Measurements from ENCODE around the gene ORM1.
"Not testable (repeated sequence)": the region's sequence is repeated elsewhere in the genome, so short reads cannot be mapped to it uniquely, and the experiment has no call there.

The ORM1 gene

GRCh38 chr9:114322831-114323531 lies at the start of gene ORM1:
Gene ORM1, plus strand, starts transcription at chr9:114323098. Its CDS starts 36 bp downstream, at chr9:114323134.
- not testable (repeated sequence) for DNase-seq

- DNase-seq, result no peak
Observed at GRCh38 chr9:114273461-114273881, 49.4 kb upstream of the ORM1 start.

- DNase-seq, result no peak
Observed at GRCh38 chr9:114274217-114274616, 48.7 kb upstream of the ORM1 start.

- DNase-seq, result no peak
Observed at GRCh38 chr9:114275246-114276004, 47.5 kb upstream of the ORM1 start.

DNA sequence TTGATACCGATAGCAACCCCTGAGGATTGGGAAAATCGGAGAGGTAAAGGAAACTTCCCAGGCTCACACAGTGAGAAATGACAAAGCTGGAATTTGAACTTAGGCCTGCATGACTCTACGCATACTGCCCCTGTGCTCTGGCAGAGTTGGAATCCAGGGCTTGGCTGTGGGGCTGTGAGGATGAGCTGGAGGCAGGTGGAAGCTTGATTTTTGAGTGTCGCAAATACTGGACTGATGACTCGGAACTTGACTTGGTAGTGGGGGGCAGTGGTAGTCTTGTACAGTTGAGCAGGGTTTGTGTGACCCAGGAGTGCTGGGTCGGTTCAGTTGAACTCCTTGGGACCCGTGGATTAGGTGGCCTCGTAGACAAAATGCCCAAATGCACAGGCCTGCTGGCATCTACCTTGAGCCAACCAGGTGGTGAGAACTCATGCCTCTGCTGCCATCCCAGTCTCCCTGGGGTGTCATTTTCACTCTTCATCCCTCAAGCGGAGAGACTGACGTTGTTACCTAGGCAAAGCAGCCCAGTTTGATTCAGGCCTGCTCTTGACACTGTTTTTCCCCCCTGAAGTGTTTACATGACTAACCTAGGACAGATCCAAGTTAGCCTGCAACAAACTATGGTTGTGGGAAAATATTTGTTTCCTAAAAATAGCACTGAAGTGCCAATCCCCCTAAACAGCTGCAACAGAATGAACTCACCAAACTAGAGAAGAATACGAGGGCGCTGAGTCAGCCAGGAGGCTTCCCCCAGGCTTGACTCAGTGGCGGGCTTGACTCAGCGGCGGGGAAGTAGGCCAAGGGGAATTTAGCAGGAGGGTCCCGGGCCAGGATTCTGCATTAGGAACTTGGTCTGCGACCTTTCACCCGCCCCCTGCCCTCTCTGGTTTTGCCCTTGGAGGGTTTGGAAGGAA lies 45.7 kb upstream of the ORM1 start:
- DNase-seq, result no peak

GRCh38 chr9:114278356-114278755 lies 44.5 kb upstream of the ORM1 start:
- no peak for DNase-seq

GRCh38 chr9:114278881-114279570 lies 43.9 kb upstream of the ORM1 start:
- no peak for DNase-seq

DNA sequence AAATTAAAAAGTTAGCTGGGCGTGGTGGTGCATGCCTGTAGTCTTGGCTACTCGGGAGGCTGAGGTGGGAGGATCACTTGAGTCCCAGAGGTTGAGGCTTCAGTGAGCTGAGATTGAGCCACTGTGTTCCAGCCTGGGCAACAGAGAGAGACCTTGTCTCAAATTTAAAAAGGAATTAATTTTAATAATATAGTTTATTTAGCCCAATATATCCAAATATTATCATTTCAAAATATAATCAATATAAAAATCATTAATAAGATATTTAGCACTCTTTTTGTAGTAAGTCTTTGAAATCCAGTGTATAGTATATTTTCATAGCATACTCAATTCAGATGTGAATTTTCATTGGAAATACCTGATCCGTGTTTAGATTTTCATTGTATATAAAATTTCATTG lies 43.2 kb upstream of the ORM1 start:
- DNase-seq, result no peak

- no peak for DNase-seq
Observed at GRCh38 chr9:114280636-114281472, 42.0 kb upstream of the ORM1 start.

DNA sequence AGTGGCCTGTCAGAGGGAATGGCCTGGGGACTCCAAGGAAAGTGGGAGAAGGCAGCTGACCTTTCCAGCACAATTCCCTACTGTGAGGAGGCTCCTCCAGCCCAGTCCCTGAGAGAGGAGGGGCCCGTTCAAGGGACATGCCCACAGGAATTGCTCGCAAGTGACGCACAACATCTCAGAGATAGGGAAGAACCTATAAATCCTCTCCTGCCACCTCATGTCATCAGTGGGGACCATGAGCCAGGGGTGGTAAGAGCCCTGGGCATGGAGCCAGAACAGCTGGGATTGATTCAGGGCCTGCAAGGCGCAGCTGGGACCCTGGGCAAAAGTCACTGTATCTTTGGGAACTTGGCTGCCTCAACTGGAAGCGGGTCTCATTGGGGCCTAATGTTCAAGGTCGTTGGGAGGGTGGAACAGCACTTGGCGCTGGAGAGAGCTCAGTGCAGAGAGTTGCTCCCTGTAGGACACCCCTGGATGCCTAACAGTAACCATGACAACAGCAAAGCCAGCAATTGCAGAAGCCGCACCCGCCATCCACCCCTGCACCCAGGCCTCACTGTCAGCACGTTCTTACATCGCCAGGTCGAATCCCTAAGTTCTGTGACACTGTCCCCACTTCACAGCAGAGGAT lies 41.3 kb upstream of the ORM1 start:
- no peak for DNase-seq

GRCh38 chr9:114282104-114282485 lies 40.8 kb upstream of the ORM1 start:
- no peak for DNase-seq

DNA sequence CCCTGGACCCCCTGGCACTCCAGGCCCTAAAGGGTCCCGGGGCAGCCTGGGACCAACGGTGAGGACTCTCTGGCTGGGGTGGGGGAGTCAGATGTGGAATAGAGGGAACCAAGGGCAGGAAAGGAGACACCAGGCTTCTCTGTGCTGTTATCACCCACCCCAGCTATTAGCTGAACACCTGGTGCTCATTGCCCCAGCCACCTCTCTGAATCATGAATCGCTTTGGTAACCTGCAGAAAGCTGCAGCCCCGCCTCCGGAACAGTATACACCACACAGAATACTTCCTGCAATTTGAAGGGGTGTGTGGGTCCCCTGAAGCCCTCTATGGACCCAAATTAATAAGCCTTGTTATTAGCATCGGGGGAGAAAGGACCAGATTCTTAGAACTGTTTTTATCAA lies 40.4 kb upstream of the ORM1 start:
- DNase-seq, result no peak

DNA sequence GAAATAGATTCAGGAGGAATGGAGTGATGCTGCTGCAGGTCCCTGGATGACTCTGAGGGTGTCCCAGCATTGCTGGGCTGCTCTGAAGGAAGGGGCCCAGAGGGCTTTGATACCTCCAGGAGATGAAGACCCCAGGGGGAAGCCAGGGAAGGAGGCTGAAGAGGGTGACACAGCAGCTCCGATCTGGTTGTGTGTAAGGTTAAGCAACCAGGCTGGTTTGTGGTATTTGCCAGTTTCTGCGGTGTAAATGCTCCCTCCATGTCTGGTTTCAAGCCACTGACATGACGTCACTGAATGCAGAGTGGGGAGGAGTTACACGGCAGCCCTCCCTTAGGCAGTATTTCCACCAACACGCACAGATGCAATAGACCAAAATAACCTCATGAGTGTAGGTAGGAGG lies 40.0 kb upstream of the ORM1 start:
- DNase-seq, result no peak

GRCh38 chr9:114283551-114284111 lies 39.3 kb upstream of the ORM1 start:
- no peak for DNase-seq

DNA sequence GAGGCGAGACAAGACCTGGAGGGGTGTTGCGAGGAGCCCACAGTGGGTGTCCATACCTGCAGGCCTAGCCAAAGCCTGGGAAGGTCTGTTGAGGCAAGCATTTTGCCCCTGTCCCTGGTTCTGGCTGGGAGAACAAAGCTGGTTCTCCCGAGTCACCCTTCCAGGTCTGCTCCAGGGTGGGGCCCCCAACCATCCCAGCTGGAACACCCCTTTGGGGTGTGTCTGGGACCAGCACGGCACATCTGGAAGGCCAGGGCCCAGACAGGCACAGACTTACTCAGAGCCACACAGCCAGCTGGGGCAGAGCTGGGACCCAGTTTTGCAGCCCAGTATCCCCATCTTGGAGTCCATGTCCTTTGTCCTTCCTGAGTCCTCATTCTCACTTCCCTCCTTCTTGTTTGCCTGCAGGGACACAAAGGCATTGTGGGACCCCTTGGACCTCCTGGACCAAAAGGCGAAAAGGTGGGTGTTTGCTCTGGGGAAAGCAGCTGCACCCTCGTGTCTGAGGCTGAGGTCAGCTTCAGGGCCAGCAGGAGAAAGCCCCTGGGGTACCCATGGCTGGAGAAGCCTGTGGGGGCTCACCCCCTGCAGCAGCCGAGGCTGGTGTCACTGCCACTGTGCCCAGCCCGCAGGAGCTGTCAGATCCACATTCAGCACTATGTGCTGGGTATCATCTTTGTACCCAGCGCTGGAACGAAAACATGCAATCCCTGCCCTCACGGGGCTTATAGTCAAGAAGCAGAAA lies 38.4 kb upstream of the ORM1 start:
- no peak for DNase-seq

DNA sequence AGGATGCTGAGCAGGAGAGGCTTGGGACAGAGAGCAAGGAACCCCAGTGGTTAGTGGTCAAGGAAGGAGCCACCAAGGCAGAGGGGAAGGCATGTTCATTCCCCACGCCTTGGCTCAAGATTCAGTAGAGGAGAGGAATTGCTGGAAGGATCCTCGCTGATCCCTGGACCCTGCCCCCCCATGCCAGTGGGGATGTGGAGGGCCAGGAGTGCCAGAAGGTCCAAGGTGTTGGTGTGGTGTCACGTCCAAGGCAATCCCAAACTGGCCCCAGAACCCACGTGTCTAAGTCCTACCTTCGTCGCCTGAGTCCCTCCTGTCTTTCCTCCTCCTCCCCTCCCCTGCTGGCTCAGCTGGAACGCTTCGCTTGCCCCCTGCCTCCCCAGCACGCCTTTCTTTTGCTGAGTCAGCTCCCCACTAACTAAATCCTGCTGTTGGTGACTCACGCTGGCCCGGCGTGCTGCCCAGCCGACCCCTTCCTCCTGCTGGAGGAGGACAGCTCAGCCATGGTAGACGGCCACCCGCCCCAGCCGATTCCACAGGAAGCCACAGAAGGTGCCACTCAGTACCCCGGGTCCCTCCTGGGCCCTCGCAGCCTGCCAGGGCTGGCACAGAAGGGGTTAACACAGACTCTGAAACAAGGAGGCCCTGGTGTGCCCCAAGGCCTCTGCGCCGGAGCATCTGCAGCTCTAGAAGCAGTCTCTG lies 37.6 kb upstream of the ORM1 start:
- no peak for DNase-seq

DNA sequence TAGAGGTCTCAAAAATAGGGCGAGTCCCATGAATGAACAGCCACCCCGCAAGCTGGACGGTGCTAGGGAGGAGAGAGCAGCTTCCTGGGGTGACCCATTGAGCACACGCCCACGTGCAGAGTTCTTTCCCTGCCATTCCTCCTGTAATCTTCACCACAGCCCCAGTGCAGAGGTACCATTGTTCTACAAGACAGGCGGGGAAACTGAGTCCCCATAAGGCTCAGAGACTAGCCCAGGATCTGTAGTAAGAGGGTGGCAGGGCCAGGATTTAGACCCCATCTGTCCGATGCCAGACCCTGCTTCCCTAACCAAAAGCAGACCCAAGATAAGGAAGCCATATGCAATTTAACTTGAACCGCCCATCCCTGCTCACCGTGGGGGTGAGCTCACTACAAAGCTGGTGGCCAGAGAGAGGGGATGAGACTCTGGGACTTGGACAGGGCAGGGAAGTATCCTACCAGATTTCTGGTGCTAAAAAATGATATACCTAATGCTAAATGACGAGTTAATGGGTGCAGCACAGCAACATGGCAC lies 36.7 kb upstream of the ORM1 start:
- no peak for DNase-seq

DNA sequence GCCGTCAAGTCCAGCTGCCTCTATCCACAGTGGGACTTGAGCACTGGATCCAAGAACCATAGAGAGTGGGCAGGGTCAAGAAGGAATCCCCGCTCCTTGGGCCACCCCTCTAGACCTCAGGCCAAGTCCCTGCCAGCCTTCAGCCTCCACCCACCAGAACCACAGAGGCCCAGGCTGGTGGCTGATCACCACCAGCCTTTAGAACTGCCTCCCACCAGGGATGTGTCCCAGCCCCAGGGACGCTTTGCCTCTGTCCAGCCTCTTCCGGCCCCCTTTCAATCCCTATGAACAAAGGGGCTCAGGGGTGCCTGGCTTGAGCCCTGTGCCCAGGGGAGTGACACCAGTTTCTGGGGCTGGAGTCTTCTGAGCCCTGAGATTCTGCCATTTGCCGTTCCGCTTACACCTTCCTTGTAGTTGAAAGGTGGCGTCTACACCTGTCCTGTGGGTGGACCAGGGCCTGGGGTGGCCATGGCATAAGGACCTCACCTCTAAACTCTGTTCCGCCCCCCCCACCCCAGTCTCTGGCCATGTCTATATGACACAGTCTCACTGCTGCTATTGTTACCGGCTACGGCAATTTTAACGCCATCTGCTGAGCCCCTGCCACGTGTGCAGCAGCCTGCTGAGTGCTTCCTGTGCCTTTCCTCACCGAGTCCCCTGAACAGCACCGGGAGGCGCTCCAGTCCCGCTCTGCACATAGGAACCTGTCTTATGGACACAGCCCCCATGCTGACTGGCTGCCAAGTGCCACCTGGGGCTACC lies 35.7 kb upstream of the ORM1 start:
- DNase-seq, result no peak
